Fibroblast of skin of back (primary cell): ENCODE measurements around the gene PHC2.
A peak's percentile ranks its signal among the peaks of the same experiment; 100 is the strongest.
"Not testable (repeated sequence)": the region's sequence is repeated elsewhere in the genome, so short reads cannot be mapped to it uniquely, and the experiment has no call there.

ENCODE experiments used
- DNase-seq: peaks from one replicate; pipeline ENCODE4 v3.0.0-alpha.2; 2013

The PHC2 gene

DNA sequence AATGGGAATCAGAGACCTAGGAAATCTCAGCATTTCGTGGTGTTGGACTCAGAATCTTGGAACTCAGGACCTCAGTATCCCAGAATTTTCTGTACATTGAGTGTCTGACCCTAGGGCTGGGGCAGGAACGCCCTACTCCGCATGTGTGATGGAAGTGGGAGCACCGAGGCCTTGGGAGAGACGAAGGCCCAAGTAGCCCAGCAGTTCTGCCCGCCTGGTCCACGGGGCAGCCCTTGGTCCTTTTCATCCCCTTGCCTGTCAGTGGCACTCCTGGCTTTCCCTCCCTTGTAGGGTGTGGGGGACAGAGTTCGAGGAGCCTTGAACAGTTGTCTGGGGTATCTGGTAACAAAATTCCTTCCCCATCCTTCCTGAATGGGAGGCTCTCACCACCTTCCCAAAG, 120.2 kb downstream of the PHC2 start:
- no peak for DNase-seq

GRCh38 chr1:33309351-33309750, 121.5 kb downstream of the PHC2 start:
- DNase-seq = not testable (repeated sequence)

DNA sequence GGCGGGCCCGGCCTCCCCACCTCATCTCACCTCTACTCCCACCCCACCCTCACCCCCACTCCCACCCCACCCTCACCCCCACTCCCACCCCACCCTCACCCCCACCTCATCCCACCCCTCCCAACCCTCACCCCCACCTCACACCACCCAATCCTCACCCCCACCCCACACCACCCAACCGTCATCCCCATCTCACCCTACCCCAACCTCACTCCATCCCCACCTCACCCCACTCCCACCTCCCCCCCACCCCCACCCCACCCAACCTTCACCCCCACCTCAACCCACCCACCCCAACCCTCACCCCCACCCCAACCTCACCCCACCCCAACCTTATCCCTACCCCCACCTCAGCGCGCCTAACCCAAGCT, 123.4 kb downstream of the PHC2 start:
- DNase-seq = no peak

GRCh38 chr1:33306653-33307493, 124.0 kb downstream of the PHC2 start:
- DNase-seq = peak; percentile 37

DNA sequence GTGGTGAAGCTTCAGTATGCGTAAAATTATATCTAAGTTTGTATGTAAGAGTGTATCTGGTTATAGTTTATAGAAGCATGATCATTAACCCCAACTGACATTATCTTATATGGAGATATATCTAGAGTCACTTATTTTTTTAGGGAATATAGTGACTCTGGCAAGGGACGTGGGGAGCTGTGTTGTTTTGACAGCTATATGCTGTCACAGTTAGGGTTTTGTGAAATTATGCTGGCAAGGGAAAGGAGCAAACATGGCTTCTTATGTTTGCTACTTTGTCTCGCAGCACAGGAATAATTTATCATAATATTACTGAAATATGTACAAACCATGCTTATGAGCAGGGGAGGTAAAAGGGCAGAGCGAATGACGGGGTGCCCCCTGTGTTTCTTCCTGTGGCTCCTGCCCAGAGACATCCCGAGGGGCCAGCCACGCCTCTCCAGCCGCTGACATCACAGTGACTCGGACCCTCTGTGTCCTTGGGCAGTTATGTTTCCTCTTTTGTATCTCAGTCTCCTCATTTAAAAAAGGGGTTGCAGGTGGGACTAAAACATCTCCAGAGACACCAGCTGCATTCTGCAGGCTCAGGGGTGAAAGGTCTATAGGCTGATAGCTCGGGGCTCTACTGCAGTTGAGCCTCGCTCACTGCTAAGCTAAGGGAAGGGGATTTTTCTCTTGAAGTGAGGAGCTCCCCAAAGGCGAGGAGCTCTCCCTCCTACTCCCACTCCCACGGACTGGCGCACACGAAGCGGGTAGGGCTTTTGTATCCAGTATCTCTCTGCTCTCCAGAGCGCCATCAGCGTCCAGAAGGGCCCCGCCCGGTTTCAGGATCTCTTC, 124.9 kb downstream of the PHC2 start:
- DNase-seq = no peak

GRCh38 chr1:33305016-33305415, 125.9 kb downstream of the PHC2 start:
- no peak for DNase-seq

DNA sequence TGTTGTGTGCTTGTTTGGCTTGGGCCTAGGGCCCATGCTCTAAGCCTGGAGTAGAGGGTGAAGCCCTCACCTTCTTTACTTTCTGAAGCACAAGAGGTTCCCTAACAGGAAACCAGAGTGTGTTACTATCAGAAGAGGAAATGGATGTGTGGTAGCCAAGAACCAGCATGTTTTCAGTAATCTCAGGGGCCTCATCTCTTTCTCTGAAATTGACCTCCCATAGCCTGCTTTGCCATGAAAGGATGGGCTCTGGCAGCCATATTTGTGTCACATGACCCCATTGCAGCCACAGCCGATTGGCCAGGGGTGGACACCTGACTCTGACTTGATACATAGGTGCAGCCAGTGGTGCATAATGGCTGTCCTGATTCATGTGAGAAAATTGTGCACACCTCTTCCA, 128.6 kb downstream of the PHC2 start:
- DNase-seq = no peak

DNA sequence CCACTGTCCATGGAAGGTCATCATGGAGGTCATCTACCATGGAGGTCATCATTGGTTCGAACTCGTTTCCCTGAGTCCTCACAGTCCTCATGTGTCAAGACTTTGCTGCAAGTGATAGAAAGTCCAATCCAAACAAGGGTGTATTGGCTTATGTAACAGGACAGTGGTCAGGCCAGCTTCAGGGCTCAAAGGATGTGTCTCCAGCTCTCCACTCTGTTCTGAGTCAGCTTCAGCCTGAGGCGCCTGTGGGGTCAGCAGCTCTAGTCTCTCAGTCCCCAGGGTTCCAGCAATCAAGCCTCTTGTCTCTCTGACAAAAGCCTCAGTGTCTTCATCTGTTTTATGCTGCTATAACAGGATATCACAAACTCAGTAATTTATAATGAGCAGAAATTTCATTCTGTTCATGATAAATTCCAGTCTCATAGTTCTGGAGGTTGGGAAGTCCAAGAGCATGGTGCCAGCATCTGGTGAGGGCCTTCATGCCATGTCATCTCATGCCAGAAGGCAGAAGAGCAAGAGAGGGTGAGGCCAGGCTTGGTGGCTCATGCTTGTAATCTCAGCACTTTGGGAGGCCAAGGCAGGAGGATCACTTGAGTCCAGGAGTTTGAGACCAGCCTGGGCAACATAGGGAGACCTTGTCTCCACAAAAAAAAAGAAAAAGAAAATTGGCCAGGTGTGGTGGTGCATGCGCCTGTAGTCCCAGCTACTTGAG, 129.5 kb downstream of the PHC2 start:
- DNase-seq = no peak

DNA sequence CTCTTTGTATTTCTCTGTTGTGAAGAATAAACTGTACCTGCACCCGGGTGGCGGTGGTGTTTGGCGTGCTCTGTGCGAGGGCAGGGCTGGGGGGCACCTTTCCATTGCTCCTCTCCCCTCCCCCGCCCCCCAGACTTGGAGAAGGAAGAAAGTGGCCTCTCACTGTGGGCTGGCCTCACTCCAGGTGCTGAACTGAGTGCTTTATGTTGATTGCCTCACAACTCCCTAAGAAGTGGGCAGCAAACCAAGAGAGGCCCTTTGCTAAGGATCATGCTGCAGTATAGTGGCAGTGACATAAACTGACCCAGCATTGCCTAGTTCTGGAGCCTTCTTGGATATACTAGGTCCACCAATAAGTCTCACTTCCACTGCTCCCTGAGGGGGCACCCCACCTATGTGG, 130.2 kb downstream of the PHC2 start:
- DNase-seq = no peak

GRCh38 chr1:33299461-33300155, 131.3 kb downstream of the PHC2 start:
- no peak for DNase-seq

GRCh38 chr1:33298623-33299277, 132.1 kb downstream of the PHC2 start:
- peak; percentile 67 for DNase-seq

GRCh38 chr1:33297911-33298622, 132.8 kb downstream of the PHC2 start:
- DNase-seq = no peak

- DNase-seq = no peak
Measured at GRCh38 chr1:33296824-33297223, 134.1 kb downstream of the PHC2 start.

DNA sequence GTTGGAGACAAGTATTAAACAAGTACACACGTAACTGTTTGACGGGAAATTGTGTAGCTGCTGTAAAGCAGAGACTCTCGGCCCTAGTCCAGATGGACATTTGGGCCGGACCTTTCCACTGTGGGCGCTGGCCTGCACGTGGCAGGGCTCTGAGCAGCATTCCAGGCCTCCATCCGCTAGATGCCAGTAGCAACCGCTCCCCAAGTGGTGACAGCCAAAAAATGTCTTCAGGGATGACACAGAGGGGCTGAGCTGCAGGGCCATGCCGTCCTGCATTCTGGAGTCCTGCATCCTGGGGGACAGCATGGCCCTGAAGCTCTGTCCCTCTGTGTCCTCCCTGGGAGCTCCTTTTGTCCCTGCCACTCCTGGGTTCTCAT, 134.8 kb downstream of the PHC2 start:
- DNase-seq = no peak

DNA sequence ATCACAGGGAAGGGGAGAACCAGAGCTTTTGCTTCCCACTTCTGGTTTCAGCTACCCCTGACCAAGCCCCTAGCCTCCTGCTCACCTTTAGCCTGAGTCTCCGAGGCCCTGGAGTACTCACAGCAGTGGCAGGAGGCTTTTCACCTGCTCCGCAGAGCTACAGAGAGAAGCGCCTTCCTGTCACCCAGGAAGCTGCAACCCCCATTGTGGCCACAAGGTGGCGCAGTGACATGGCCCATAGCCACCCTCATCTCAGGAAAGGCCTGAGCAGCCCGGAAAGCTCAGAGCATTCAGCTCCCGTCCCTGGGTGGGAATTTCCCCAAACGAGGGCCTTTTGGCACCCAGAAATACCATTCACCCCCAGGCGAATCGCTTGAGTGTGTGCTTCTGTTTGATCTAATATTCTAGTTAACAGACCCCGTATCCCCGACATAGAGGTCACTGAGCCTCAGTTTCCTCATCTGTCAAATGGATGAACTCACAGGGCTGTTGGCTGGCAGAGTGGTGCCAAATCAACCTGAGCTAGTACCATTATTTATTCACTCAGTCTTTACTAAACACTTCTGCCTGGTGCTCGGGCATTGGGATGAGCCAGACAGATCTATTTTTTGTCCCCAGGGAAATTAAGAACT, 135.3 kb downstream of the PHC2 start:
- peak; percentile 72 for DNase-seq

DNA sequence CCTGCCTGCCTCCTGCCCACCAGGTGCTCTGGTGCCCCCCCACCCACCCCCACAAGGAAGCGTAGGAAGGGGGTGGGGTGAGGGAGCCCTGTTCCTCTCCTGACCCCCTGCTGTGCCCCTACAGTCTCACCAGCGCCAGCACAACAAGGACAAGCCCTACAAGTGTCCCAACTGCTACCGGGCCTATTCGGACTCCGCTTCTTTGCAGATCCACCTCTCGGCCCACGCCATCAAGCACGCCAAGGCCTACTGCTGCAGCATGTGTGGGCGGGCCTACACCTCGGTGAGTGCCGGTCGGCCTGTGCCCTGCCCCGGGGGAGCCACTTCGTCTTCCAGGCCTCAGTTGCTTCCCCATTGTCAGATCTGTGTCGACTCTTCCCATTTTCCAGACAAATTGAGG, 135.9 kb downstream of the PHC2 start:
- no peak for DNase-seq

- DNase-seq = no peak
Measured at GRCh38 chr1:33294071-33295010, 136.6 kb downstream of the PHC2 start.

DNA sequence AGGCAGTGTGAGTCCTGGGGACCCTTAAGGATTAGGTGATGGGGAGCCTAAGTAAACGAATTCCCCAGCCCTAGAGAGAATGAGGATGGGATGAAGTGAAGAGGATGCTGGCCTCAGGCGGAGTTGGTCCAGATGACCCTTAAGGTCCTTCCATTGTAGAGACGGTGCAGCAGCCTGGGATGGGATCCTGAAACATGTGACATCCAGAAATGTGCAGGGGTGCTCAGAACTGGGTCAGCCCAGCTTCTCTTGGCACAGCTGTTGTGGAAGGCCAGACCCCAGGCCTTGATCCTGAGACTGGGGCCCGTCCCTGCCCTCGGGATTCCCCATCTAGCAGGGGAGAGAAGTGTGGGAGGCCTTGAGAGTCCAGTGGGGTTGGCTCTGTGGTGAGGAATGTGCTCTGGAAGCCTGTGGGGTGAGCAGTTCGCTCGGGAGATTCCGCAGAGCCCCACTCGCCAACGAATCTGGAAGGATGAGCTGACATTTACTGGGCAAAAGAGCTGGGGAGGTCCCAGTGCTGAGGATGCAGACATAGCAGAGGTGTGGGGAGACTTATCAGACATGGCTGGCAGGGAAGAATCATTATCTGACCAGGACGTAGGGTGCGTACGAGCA, 138.1 kb downstream of the PHC2 start:
- DNase-seq = no peak

DNA sequence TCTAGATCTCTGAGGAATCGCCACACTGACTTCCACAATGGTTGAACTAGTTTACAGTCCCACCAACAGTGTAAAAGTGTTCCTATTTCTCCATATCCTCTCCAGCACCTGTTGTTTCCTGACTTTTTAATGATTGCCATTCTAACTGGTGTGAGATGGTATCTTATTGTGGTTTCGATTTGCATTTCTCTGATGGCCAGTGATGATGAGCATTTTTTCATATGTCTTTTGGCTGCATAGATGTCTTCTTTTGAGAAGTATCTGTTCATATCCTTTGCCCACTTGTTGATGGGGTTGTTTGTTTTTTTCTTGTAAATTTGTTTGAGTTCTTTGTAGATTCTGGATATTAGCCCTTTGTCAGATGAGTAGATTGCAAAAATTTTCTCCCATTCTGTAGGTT, 140.3 kb downstream of the PHC2 start:
- not testable (repeated sequence) for DNase-seq

DNA sequence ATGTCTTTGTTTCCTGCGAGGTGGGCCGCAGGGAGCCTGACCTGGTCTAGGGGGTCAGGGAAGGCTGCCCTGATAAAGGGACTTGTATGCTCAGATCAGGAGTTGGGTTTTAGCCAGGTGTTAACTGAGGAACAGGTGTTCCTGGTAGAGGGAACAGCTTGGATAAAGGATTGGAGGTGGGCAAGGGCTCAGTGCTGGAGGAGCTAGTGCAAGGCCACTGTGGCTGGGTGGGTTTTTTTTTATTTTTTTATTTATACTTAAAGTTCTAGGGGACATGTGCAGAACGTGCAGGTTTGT, 141.1 kb downstream of the PHC2 start:
- no peak for DNase-seq
